Activated naive CD8-positive, alpha-beta T cell (primary cell): ENCODE results near the gene ZNF627.
"Not testable (repeated sequence)": the region's sequence is repeated elsewhere in the genome, so short reads cannot be mapped to it uniquely, and the experiment has no call there.

ENCODE experiments used
- H3K27ac Mint-ChIP-seq: one replicate; pipeline ENCODE4 v1.8.0; 2021; ENCODE audit warnings: mixed read lengths
- H3K27me3 Mint-ChIP-seq: one replicate; pipeline ENCODE4 v1.8.0; 2021; ENCODE audit warnings: mixed read lengths
- H3K36me3 Mint-ChIP-seq: one replicate; pipeline ENCODE4 v1.8.0; 2021; ENCODE audit warnings: mixed read lengths
- H3K4me1 Mint-ChIP-seq: one replicate; pipeline ENCODE4 v1.8.0; 2021; ENCODE audit warnings: low read depth, mixed read lengths
- H3K4me3 Mint-ChIP-seq: one replicate; pipeline ENCODE4 v1.8.0; 2021; ENCODE audit warnings: mild to moderate bottlenecking, mixed read lengths
- H3K9me3 Mint-ChIP-seq: one replicate; pipeline ENCODE4 v1.8.0; 2021; ENCODE audit warnings: low read depth, mixed read lengths

Gene ZNF627

GRCh38 chr19:11634018-11634662 lies 36.9 kb downstream of the ZNF627 start:
- not testable (repeated sequence) for H3K36me3 Mint-ChIP-seq, H3K4me3 Mint-ChIP-seq, H3K27me3 Mint-ChIP-seq, H3K4me1 Mint-ChIP-seq, H3K27ac Mint-ChIP-seq, H3K9me3 Mint-ChIP-seq

GRCh38 chr19:11639245-11639601 lies 41.9 kb downstream of the ZNF627 start:
- peaks cover 6% of the 10 kb centered on the region for H3K27me3 Mint-ChIP-seq
- H3K4me3 Mint-ChIP-seq, result no peak overlapping the region
- peaks cover 3% of the 10 kb centered on the region for H3K9me3 Mint-ChIP-seq
- no peak overlapping the region for H3K27ac Mint-ChIP-seq
- H3K4me1 Mint-ChIP-seq, result peaks cover 3% of the 10 kb centered on the region
- no peaks in the 10 kb centered on the region for H3K36me3 Mint-ChIP-seq

GRCh38 chr19:11639602-11640471 lies 42.6 kb downstream of the ZNF627 start:
- Mint-ChIP-seq H3K27ac (no peak overlapping the region), H3K27me3 (peaks cover 6% of the 10 kb centered on the region)

GRCh38 chr19:11641244-11641643 lies 44.0 kb downstream of the ZNF627 start:
- peaks cover 3% of the 10 kb centered on the region for H3K4me1 Mint-ChIP-seq
- peaks cover 6% of the 10 kb centered on the region for H3K27me3 Mint-ChIP-seq
- H3K27ac Mint-ChIP-seq, result no peak overlapping the region
- peaks cover 3% of the 10 kb centered on the region for H3K9me3 Mint-ChIP-seq
- no peaks in the 10 kb centered on the region for H3K36me3 Mint-ChIP-seq
- H3K4me3 Mint-ChIP-seq, result no peak overlapping the region

More at GRCh38 chr19:11639602-11640471, 42.6 kb downstream of the ZNF627 start:
- Mint-ChIP-seq H3K4me3 (peak overlapping the region; percentile 83), H3K4me1 (peaks cover 3% of the 10 kb centered on the region), H3K36me3 (no peaks in the 10 kb centered on the region), H3K9me3 (peaks cover 3% of the 10 kb centered on the region)

GRCh38 chr19:11642902-11643301 lies 45.6 kb downstream of the ZNF627 start:
- Mint-ChIP-seq H3K27me3 (peaks cover 6% of the 10 kb centered on the region), H3K9me3 (peaks cover 3% of the 10 kb centered on the region), H3K36me3 (no peaks in the 10 kb centered on the region), H3K4me3 (no peak overlapping the region), H3K4me1 (peaks cover 3% of the 10 kb centered on the region), H3K27ac (no peak overlapping the region)

GRCh38 chr19:11649941-11650340 lies 52.7 kb downstream of the ZNF627 start:
- no peaks in the 10 kb centered on the region for H3K4me1 Mint-ChIP-seq
- H3K4me3 Mint-ChIP-seq, result no peak overlapping the region
- H3K36me3 Mint-ChIP-seq, result peaks cover 7% of the 10 kb centered on the region
- H3K27ac Mint-ChIP-seq, result no peak overlapping the region
- H3K27me3 Mint-ChIP-seq, result no peaks in the 10 kb centered on the region
- peaks cover 15% of the 10 kb centered on the region for H3K9me3 Mint-ChIP-seq

GRCh38 chr19:11651062-11651461 lies 53.8 kb downstream of the ZNF627 start:
- Mint-ChIP-seq H3K27ac (no peak overlapping the region), H3K4me1 (no peaks in the 10 kb centered on the region), H3K4me3 (no peak overlapping the region), H3K36me3 (peaks cover 7% of the 10 kb centered on the region), H3K27me3 (no peaks in the 10 kb centered on the region), H3K9me3 (peaks cover 15% of the 10 kb centered on the region)

GRCh38 chr19:11652056-11652455 lies 54.8 kb downstream of the ZNF627 start:
- Mint-ChIP-seq H3K4me3 (no peak overlapping the region), H3K9me3 (peaks cover 15% of the 10 kb centered on the region), H3K4me1 (no peaks in the 10 kb centered on the region), H3K36me3 (peaks cover 7% of the 10 kb centered on the region), H3K27ac (no peak overlapping the region), H3K27me3 (peaks cover 2% of the 10 kb centered on the region)

GRCh38 chr19:11652492-11652891 lies 55.2 kb downstream of the ZNF627 start:
- Mint-ChIP-seq H3K4me3 (no peak overlapping the region), H3K4me1 (no peaks in the 10 kb centered on the region), H3K9me3 (peaks cover 15% of the 10 kb centered on the region)

GRCh38 chr19:11656535-11656934 lies 59.3 kb downstream of the ZNF627 start:
- Mint-ChIP-seq H3K4me3 (no peak overlapping the region), H3K36me3 (peaks cover 4% of the 10 kb centered on the region), H3K9me3 (peaks cover 14% of the 10 kb centered on the region), H3K27ac (no peak overlapping the region), H3K27me3 (peaks cover 5% of the 10 kb centered on the region), H3K4me1 (no peaks in the 10 kb centered on the region)

More at GRCh38 chr19:11652492-11652891, 55.2 kb downstream of the ZNF627 start:
- Mint-ChIP-seq H3K36me3 (peaks cover 7% of the 10 kb centered on the region), H3K27me3 (peaks cover 2% of the 10 kb centered on the region), H3K27ac (no peak overlapping the region)

- Mint-ChIP-seq H3K36me3 (peaks cover 4% of the 10 kb centered on the region), H3K9me3 (peaks cover 8% of the 10 kb centered on the region), H3K4me3 (no peak overlapping the region), H3K27me3 (peaks cover 5% of the 10 kb centered on the region), H3K27ac (no peak overlapping the region), H3K4me1 (no peaks in the 10 kb centered on the region)
These were observed 60.0 kb downstream of the ZNF627 start for GRCh38 chr19:11657307-11657706.

GRCh38 chr19:11658970-11659369 lies 61.7 kb downstream of the ZNF627 start:
- H3K36me3 Mint-ChIP-seq, result no peaks in the 10 kb centered on the region
- no peaks in the 10 kb centered on the region for H3K4me1 Mint-ChIP-seq
- no peak overlapping the region for H3K4me3 Mint-ChIP-seq
- no peaks in the 10 kb centered on the region for H3K9me3 Mint-ChIP-seq
- no peak overlapping the region for H3K27ac Mint-ChIP-seq
- peaks cover 5% of the 10 kb centered on the region for H3K27me3 Mint-ChIP-seq

GRCh38 chr19:11659612-11660011 lies 62.3 kb downstream of the ZNF627 start:
- no peaks in the 10 kb centered on the region for H3K36me3 Mint-ChIP-seq
- H3K9me3 Mint-ChIP-seq, result no peaks in the 10 kb centered on the region
- H3K4me1 Mint-ChIP-seq, result no peaks in the 10 kb centered on the region
- H3K27me3 Mint-ChIP-seq, result peaks cover 5% of the 10 kb centered on the region
- H3K4me3 Mint-ChIP-seq, result no peak overlapping the region
- no peak overlapping the region for H3K27ac Mint-ChIP-seq

GRCh38 chr19:11662278-11662677 lies 65.0 kb downstream of the ZNF627 start:
- Mint-ChIP-seq H3K36me3 (no peaks in the 10 kb centered on the region), H3K27ac (no peak overlapping the region), H3K27me3 (peaks cover 3% of the 10 kb centered on the region), H3K4me1 (no peaks in the 10 kb centered on the region), H3K4me3 (no peak overlapping the region), H3K9me3 (no peaks in the 10 kb centered on the region)

- H3K4me3 Mint-ChIP-seq, result no peak overlapping the region
- no peaks in the 10 kb centered on the region for H3K9me3 Mint-ChIP-seq
- no peak overlapping the region for H3K27ac Mint-ChIP-seq
- H3K36me3 Mint-ChIP-seq, result no peaks in the 10 kb centered on the region
- H3K27me3 Mint-ChIP-seq, result no peaks in the 10 kb centered on the region
- no peaks in the 10 kb centered on the region for H3K4me1 Mint-ChIP-seq
These were observed 65.9 kb downstream of the ZNF627 start for GRCh38 chr19:11663181-11663591.
